HuH-7.5 (cell line): ENCODE data around the gene OCA2.

Experiments used
- DNase-seq: peaks from one replicate; pipeline ENCODE4 v3.0.0; 2011; ENCODE audit warnings: low spot score

OCA2 gene

DNA sequence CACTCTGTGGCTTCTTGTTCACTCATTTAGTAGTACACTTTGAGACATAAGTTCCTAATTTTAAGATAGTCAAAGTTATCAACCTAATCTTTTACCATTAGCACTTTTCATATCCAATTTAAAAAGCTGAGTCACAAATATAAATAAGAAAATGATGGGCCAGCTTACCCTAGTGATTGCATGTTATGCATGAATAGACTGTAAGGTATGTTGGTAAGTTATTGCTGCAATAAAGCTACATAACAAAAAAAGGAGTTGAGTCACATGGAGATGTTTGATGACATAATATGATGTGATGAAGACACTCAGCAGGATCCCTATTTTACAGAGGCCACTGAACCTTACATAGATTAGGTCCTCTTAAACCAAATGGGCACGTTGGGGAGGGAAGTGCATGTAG, 161.3 kb downstream of the OCA2 start:
- DNase-seq, result no peak

DNA sequence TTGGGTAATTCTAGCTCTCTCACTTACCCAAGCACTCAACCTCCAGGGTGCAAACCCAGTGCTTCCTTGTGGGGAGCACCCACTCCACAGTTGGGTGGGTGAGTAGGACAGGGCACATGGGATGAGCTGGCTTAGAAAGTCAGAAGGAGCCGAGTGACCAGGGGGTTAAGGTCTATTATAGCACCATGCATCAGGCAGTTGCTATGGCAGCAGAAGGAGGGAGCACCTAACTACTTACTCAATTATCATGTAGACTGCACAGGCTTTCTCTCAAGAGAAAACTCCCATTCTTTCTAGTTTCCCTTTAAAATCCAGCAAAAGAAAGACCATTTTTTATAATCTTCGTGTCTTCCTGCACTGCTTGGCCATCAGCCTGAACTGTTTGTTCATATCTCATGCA, 163.0 kb downstream of the OCA2 start:
- DNase-seq, result no peak

DNA sequence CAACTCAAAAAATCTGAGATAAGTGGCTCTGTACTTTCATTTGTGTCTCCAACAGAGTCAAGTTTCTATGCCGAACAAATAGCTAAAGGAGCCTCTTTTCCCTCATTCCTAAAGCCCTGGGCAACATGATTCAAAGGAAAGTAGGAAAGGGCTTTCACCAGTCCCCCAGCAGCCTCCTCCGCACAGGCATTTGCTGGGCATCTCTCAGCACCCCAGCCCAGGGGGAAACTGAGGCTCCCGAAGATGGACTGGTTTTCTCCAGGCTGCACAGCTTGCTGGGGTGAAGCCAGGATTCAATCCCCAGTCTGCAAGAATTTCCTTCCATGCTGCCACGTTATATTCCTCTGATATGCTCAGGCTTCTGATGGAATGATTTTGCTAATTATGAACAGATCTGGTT, 163.8 kb downstream of the OCA2 start:
- no peak for DNase-seq

DNA sequence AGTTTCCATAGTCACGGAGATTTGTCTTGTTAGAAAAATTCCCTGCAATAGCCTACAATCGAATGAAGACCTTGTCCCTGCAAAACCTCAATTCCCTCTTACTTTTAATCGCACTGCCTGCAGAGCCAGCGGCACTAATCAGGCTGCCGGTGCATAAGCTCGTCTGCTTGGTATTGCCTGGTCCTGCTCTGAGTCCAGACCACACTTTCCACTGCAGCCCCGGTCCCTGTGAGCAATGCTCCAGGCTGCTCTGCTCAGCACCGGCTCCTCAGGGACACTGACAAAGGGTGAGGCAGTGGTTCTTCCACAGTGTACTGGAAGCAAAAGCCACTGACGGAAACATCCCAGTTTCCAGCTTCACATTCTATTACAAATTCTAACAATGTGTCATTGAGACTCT, 164.3 kb downstream of the OCA2 start:
- DNase-seq, result no peak

DNA sequence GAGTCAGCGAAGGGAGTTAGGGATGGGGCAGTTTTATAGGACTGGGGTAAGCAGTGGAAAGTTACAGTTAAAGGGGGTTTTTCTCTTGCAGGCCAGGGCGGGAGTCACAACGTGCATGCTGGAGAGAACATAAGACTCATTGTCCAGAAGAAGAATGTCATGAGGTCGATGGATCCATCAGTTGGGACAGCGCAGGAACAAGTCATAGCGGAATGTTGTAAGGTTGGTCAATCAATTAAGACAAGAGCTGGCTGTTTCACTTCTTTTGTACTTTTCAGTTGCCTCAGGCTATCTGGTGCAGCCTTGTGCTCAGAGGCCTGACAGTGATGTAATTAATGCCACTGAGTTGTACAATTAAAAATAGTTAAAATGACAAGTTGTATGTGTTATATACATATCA, 165.6 kb downstream of the OCA2 start:
- no peak for DNase-seq

DNA sequence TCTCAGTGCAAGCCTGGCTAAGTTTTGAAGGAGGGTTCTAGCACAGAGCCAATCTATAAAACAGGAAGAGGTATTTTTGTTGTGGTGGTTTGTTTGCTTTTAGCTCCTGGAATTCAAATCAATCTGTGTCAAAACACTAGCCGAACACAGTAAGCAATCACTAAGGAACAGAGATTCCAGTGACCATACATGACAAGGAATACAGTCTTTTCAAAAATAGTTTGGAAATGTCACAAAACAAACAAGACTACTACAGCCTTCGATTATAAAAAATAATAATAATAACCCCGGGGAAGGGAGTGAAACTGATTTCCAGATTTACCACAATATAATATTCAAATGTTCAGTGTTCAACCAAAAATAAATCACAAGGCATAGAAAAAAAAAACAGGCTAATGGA, 166.5 kb downstream of the OCA2 start:
- DNase-seq, result no peak

DNA sequence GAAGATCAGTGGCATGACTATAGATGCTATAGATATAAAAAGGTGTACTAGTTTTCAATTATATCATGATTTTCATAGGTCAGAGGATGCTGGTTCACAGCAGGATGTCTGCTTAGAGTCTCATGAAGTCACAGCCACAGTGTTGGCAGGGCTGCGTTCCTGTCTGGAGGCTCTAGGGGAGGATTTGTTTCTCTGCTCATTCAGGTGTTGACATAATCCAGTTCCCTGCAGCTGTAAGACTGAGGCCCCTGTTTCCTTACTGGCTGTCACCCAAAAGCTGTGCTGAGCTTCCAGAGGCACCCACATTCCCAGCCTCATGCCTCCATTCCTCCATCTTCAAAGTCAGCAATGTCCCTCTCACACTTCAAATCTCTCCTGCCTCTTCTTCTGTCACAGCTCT, 170.7 kb downstream of the OCA2 start:
- DNase-seq, result no peak

DNA sequence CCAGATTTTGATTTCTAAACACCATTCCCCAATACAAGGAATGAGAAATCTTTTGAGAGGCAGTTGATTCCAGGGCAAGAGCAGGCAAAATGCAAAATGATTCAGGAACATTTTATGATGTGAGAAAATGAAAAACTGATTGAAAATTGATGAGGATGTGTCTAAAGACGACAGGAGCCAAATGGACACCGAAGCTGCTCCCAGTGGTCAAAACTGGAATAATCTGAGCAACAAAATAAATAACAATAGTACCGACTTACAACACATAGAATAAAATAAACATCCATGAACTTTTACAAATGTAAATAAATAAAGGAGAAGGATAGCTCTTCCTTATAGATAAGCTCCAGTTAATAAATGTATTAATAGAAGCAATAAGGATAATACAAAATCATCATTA, 186.8 kb downstream of the OCA2 start:
- DNase-seq, result no peak

DNA sequence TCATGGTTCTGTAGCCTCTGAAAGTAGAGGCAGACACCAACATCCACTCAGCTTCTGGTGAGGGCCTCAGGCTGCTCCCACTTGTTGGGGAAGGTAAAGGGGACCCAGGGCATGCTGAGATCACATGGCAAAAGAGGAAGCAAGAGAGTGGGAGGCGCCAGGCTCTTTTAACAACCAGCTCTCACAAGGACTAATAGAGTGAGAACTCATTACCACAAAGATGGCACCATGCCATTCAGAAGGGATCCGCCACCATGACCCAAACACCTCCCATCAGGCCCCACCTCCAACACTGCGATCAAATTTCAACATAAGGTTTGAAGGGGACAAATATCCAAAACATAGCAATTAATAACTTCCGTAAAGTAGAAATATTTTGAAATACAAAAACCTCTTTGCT, 192.3 kb downstream of the OCA2 start:
- no peak for DNase-seq

DNA sequence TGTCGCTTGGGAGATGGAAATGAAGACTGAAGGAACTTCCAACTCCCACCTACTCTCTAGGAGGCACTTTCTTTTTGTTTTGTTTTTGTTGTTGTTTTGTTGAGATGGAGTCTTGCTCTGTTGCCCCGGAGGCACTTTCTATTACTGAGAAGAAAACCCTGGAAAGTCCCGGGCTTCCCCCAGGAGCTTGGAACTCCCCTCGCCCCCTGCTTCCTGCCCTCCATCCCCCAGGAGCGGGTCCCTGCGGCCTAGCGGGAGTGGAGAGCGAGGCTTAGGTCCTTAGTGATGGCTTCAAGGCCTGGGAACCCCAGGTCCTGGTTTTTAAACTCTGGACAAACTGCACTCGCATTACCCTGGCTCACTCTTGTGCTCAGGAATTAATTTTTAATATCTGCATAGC, 195.7 kb downstream of the OCA2 start:
- DNase-seq, result no peak

DNA sequence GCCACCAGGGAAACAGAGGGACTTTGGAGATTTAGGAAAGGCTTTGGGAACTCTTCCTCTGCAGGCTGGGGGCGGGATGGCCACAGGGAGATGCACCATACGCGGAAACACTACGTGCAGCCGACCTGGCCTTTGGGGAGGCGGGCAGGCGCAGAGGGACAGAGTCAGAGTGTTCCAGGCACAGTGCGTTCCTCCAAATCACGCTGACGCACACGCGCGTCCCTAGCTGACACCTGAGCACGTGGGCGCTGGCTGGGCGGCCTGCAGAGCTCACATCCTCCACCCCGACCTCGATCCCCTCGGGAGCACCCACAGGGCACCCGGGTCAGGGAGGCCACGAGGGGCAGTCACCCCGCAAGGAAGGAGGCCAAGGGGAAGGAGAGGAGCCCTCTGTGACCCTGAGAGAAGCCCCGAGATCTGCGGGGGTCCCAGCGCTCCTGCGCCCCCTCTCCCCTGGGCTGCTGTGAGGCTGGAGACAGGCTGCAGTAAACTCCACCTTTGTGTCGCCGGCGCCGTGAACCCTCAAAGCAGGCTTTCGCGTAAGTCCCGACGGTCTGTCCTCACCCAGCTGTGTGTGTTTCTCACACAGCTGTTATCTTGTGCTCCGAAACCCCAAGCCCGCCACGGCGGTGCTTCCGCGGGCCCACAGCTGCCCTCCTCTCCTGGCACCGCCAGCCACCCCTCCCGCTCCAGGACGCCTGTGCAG, 196.3 kb downstream of the OCA2 start:
- DNase-seq, result no peak

DNA sequence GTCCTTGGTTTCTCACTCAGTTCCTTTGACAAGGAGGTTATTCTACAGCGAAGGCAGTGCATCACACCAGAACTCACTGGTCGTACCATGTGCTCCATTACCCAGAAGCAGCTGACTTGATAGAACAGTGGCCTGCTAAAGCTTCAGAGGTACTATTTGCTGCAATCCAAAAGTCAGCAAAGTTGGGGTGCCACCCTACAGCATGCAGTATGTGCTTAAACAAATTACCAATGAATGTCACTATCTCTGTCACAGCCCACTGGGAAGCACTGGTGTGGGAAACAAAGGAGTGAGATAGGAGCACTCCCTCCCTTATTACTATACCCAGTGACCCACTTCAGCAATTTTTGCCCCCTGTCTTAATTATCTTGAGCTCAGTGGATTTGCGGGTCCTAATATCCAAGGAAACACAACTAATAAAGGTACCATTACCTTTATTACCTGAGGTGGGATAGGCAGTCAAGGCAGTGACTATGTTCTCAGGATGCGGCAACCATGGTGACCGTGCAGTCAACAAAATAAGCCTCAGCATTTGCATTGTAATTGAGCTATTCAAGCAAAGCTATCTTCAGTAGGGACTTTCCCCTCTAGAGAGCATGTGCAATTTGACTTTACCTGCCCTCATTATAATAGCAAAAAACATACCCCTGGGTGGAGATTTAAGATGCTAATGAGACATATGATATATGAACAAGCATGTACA, 199.4 kb downstream of the OCA2 start:
- no peak for DNase-seq

DNA sequence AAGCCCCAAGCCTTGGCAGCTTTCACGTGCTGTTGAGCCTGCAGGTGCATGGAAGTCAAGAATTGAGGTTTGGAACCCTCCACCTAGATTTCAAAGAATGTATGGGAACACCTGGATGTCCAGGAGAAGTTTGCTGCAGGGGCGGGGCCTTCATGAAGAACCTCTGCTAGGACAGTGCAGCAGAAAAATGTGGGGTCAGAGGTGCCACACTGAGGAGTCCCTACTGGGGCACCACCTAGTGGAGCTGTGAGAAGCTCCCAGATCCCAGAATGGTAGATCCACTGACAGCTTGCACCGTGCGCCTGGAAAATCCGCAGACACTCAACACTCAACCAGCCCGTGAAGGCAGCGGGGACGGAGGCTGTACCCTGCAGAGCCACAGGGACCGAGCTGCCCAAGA, 201.6 kb downstream of the OCA2 start:
- no peak for DNase-seq

DNA sequence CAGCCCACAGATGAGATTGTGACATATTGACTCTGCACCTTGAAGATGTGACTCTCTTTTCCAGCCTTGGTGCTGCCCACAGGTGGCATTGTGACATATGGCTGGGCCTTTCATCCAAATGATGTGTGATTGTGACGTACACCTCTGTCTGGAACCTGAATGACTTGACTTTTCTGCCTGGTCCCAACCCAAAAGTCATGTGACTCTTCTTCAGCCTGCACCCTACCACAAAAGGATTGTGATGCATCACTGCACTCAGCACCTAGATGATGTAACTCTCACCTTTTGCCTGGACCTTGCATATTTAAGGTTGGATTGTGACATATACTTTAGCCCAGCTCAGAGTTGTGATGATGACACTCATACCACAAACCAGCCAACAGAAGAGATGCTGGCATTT, 204.5 kb downstream of the OCA2 start:
- DNase-seq, result no peak

DNA sequence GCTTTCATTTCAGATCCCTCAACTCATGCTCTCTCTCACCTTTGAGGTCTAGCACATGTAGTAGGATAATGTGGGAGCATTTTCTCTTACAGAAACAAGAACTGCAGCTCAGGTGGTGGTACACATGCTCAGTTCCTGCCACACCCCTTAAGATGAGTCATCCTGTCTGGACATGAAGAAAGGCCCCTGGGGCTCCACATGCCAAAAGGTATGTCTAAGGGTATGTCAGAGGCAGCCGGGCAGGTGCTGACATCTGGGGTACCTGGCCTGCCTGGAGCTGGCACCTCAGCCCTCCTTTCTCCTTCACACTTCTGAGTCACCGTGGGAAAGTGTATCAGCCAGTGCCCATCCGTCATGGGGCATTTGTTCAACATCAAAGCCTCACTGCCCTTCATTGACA, 209.9 kb downstream of the OCA2 start:
- DNase-seq, result no peak

DNA sequence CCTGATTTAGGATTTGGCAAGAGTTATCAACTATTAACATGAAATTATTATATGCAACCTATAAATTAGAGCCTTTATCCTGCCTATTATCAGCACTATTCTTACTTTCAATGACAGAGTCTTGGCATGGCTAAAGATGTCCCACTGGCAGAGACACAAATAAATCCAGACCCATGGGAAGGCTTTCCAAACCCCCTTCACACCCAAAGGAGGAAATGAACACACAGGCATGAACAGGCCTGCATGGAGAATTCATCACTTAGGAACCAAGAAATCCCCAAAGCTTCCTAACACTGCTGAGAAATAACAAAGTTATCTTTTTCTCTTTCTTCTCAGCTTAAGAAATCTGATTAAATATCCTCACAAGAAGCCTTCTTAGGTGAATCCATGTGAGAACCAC, 213.9 kb downstream of the OCA2 start:
- no peak for DNase-seq

DNA sequence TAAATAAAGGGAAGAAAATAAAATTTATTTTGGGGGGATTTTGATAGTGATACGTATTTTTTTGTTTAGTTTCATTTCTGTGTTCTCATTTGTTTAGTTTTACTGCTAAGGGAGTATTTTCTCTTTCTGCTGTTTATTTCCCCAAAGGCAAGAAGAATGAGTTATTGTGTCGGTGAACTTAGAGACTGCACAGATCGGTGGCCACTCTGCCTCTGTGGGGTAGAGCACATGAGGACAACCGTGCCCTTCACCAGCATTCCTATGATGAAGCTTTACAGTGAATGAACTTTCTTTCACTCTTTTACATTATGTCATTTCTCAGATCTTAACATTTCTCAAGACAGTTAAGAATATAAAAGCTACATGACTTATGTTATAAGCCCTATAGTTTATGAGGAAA, 214.4 kb downstream of the OCA2 start:
- no peak for DNase-seq

DNA sequence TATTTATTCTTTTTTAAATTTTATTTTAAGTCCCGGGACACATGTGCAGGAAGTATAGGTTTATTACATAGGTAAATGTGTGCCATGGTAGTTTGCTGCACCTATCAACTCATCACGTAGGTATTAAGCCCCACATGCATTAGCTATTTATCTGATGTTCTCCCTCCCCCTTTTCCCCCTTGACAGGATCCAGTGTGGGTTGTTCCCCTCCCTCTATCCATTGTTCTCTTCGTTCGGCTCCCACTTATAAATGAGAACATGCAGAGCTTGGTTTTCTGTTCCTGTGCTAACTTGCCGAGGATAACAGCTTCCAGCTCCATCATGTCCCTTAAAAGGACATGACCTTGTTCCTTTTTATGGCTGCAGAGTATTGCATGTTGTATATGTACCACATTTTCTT, 220.3 kb downstream of the OCA2 start:
- no peak for DNase-seq

DNA sequence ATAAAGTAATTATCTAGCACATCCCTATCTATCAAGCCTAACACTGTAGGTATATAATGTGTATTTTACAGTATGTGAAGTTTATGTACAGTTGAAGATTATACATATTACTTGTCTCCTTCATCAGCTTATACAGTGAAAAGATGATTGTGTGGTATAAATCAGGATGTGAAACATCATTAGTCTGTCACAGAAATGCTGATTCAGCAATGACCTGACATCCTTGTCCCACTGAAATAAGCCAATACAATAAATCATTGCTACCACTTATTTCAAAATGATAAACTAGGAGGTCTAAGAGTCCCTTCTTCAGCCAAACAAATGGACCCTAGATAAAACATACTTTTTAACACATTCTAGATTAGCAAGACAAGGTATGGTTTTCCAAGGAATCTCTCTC, 225.3 kb downstream of the OCA2 start:
- no peak for DNase-seq

DNA sequence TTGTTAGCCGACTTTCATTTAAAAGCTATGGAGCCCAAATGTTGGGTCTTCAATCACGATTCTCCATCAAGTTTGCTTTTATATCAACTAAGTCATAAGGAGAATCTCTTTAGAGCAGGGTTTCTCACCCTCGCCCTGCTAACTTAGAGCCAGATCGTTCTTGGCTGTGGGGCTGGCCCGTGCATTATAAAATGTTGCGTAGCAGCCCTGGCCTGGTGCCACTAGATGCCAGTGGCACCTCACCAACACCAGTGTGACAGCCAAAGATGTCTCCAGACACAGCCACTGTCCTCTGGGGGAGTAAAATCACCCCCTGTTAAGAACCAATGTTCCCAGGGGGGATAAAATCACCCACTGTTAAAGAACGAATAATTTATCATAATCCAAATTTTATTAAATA, 226.1 kb downstream of the OCA2 start:
- no peak for DNase-seq

DNA sequence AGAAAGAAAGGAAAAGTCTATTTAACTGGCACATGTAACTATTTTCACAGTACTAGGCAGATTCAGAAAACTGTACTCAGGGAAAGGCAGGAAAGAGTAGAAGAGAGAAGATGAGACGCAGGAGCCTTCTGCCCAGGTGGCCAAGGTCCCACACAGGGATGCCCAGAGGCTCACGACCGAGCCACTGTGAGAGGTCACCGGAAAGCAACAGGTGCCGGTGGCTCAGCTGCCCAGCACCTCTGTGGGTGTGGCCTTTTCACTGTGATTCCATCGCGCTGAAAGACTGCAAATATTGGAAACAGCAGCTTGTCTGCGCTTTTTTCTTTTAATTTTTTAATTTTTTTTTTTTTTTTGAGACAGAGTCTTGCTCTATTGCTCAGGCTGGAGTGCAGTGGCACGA, 226.8 kb downstream of the OCA2 start:
- no peak for DNase-seq

DNA sequence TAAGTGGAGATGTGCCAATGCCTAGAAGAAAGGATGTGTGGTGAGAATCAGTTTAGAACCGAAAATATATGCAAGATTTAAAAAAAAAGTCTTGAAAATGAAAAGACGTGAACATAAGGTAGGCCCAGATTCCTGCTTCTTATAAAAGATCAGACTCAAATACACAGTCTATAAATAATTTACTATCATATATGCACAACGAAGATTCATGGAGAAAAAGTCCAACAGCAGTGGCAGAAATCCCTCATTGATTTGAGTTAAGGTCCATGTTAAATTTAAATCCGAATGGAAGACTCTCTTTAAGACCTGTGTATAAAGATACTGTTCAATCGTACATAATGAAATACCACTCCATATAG, 227.2 kb downstream of the OCA2 start:
- no peak for DNase-seq

DNA sequence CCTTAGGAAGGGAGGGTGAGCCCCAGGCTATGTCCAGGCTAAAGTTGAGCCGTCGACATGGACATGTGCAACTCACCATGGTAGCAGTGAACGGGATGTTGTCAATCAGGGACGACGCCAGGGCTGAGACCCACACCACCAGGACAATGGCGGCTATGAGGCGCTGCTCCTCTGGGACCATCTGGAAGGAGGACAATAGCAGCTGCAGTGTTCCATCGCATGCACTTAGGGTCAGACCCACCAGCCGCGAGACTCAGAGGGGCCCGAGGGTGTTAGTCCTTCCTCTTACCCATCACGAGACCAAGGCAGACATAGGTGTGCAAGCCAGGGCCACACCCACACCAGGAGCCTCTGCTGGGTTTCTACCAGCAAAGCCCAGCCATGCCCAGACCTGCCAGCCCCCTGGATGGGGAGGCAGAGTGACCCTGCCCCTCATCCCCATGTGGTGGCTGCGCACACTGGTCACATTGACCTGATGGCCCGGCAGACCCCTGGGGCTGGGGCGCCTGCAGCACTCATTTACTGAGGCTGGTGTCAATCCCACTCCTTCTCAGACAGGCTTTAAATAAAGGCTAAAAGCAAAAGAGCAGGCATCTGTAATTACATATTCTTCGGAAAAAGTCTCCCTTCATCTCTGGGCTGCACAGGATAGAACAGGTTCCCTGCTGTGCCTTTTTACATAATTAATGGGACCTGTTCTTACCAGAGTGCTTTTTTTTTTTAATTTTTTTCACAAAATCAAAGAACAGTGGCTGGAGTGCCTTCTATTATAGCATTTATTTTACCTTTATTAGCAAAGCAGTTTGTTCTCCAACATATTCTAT, 227.8 kb downstream of the OCA2 start:
- DNase-seq, result no peak
